ENCODE data around the gene FGF14.

FGF14 gene

GRCh38 chr13:102322211-102322610, 79.6 kb downstream of the FGF14 start:
- Histone ChIP-seq H2BK12ac (ENCODE audit: low read length) (no peak overlapping the region), H3K4me2 (ENCODE audit: low read length) (no peak overlapping the region), H2AK5ac (ENCODE audit: low read length) (no peak overlapping the region), H2BK120ac (ENCODE audit: insufficient read depth, low read length, poor library complexity) (no peak overlapping the region), H4K12ac (ENCODE audit: low read depth, low read length) (no peak overlapping the region), H2BK5ac (ENCODE audit: low read depth, low read length, poor library complexity) (no peak overlapping the region), H3K9me3 (ENCODE audit: insufficient read depth, low read depth, low read length) (peaks cover 2% of the 10 kb centered on the region), H2AFZ (ENCODE audit: insufficient read depth, low read length, poor library complexity) (no peak overlapping the region), H3K27ac (ENCODE audit: low read depth, low read length) (no peak overlapping the region), H4K91ac (ENCODE audit: low read depth, low read length) (no peak overlapping the region), H3K79me1 (ENCODE audit: low read length) (no peaks in the 10 kb centered on the region), H3K4me1 (ENCODE audit: control insufficient read depth in 1 of 2, insufficient read depth in 2 of 2, low read length in 2 of 2) (no peaks in the 10 kb centered on the region), H4K8ac (ENCODE audit: low read depth, low read length) (no peak overlapping the region), H3K27me3 (ENCODE audit: insufficient read depth, low read length) (no peaks in the 10 kb centered on the region), H3K23ac (ENCODE audit: low read length) (no peak overlapping the region), H3K79me2 (ENCODE audit: control insufficient read depth, insufficient read depth, low read length, poor library complexity) (no peaks in the 10 kb centered on the region), H3K18ac (ENCODE audit: low read length) (no peak overlapping the region), H3K4ac (ENCODE audit: low read depth, low read length) (no peak overlapping the region), H3K9ac (ENCODE audit: low read length) (no peak overlapping the region), H3K4me3 (ENCODE audit: low read depth, low read length) (no peak overlapping the region), H3K14ac (ENCODE audit: low read length) (no peak overlapping the region), H3K36me3 (ENCODE audit: control insufficient read depth in 1 of 2, insufficient read depth in 2 of 2, low read length in 2 of 2) (no peaks in the 10 kb centered on the region)
- WGBS (ENCODE audit: extremely low coverage, insufficient coverage, insufficient read length), result no CpG with 5 or more reads among the region's 3 CpGs
- no peak for DNase-seq

GRCh38 chr13:102318233-102318632, 83.6 kb downstream of the FGF14 start:
- H2BK12ac ChIP-seq (ENCODE audit: low read length), result no peak overlapping the region
- H2AK5ac ChIP-seq (ENCODE audit: low read length), result no peak overlapping the region
- no peak overlapping the region for H2BK5ac ChIP-seq (ENCODE audit: low read depth, low read length, poor library complexity)
- H3K4me2 ChIP-seq (ENCODE audit: low read length), result no peak overlapping the region
- no peak overlapping the region for H3K9ac ChIP-seq (ENCODE audit: low read length)
- H3K14ac ChIP-seq (ENCODE audit: low read length), result no peak overlapping the region
- H3K23ac ChIP-seq (ENCODE audit: low read length), result no peak overlapping the region
- WGBS (ENCODE audit: extremely low coverage, insufficient coverage, insufficient read length), result no CpG with 5 or more reads among the region's 5 CpGs
- H3K4me1 ChIP-seq (ENCODE audit: control insufficient read depth in 1 of 2, insufficient read depth in 2 of 2, low read length in 2 of 2), result no peaks in the 10 kb centered on the region
- no peak overlapping the region for H3K18ac ChIP-seq (ENCODE audit: low read length)
- no peak overlapping the region for H3K4ac ChIP-seq (ENCODE audit: low read depth, low read length)
- H3K27ac ChIP-seq (ENCODE audit: low read depth, low read length), result no peak overlapping the region
- no peak overlapping the region for H4K12ac ChIP-seq (ENCODE audit: low read depth, low read length)
- no peaks in the 10 kb centered on the region for H3K79me1 ChIP-seq (ENCODE audit: low read length)
- H3K36me3 ChIP-seq (ENCODE audit: control insufficient read depth in 1 of 2, insufficient read depth in 2 of 2, low read length in 2 of 2), result no peaks in the 10 kb centered on the region
- DNase-seq, result no peak
- H3K9me3 ChIP-seq (ENCODE audit: insufficient read depth, low read depth, low read length), result peaks cover 2% of the 10 kb centered on the region
- H3K27me3 ChIP-seq (ENCODE audit: insufficient read depth, low read length), result no peaks in the 10 kb centered on the region
- H2BK120ac ChIP-seq (ENCODE audit: insufficient read depth, low read length, poor library complexity), result no peak overlapping the region
- no peak overlapping the region for H2AFZ ChIP-seq (ENCODE audit: insufficient read depth, low read length, poor library complexity)
- H4K8ac ChIP-seq (ENCODE audit: low read depth, low read length), result no peak overlapping the region
- H3K4me3 ChIP-seq (ENCODE audit: low read depth, low read length), result no peak overlapping the region
- H4K91ac ChIP-seq (ENCODE audit: low read depth, low read length), result no peak overlapping the region
- no peaks in the 10 kb centered on the region for H3K79me2 ChIP-seq (ENCODE audit: control insufficient read depth, insufficient read depth, low read length, poor library complexity)

DNA sequence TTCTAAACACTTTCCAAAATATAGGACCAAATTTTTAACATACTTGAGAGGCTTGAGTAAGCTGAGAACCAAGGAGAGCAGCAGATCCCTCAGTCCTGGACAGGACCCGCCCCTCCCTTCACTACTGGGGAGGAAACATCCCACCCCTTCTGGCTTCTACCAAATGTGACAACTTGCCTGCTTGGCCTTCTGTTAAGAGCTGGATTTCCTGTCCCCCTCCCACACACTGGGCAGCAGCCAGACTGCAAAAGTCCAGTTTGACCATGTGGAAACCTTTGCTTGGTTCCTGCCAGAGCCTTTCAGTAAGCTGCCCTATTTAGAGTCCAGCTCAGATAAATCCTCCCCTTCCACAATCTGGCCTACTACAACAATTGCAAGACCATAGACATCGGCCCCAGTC, 84.3 kb downstream of the FGF14 start:
- Histone ChIP-seq H3K4ac (ENCODE audit: low read depth, low read length) (no peak overlapping the region), H3K4me2 (ENCODE audit: low read length) (no peak overlapping the region), H3K9ac (ENCODE audit: low read length) (no peak overlapping the region), H3K27ac (ENCODE audit: low read depth, low read length) (no peak overlapping the region), H2AK5ac (ENCODE audit: low read length) (no peak overlapping the region), H3K4me1 (ENCODE audit: control insufficient read depth in 1 of 2, insufficient read depth in 2 of 2, low read length in 2 of 2) (no peaks in the 10 kb centered on the region), H2AFZ (ENCODE audit: insufficient read depth, low read length, poor library complexity) (no peak overlapping the region), H4K12ac (ENCODE audit: low read depth, low read length) (no peak overlapping the region), H2BK5ac (ENCODE audit: low read depth, low read length, poor library complexity) (no peak overlapping the region), H3K27me3 (ENCODE audit: insufficient read depth, low read length) (no peaks in the 10 kb centered on the region), H3K23ac (ENCODE audit: low read length) (no peak overlapping the region), H4K91ac (ENCODE audit: low read depth, low read length) (no peak overlapping the region), H3K36me3 (ENCODE audit: control insufficient read depth in 1 of 2, insufficient read depth in 2 of 2, low read length in 2 of 2) (no peaks in the 10 kb centered on the region), H3K9me3 (ENCODE audit: insufficient read depth, low read depth, low read length) (peaks cover 2% of the 10 kb centered on the region), H4K8ac (ENCODE audit: low read depth, low read length) (no peak overlapping the region), H3K79me1 (ENCODE audit: low read length) (no peaks in the 10 kb centered on the region), H3K18ac (ENCODE audit: low read length) (no peak overlapping the region), H3K14ac (ENCODE audit: low read length) (no peak overlapping the region), H2BK12ac (ENCODE audit: low read length) (no peak overlapping the region), H3K79me2 (ENCODE audit: control insufficient read depth, insufficient read depth, low read length, poor library complexity) (no peaks in the 10 kb centered on the region), H3K4me3 (ENCODE audit: low read depth, low read length) (no peak overlapping the region), H2BK120ac (ENCODE audit: insufficient read depth, low read length, poor library complexity) (no peak overlapping the region)
- no peak for DNase-seq
- no CpG with 5 or more reads among the region's 2 CpGs for WGBS (ENCODE audit: extremely low coverage, insufficient coverage, insufficient read length)

DNA sequence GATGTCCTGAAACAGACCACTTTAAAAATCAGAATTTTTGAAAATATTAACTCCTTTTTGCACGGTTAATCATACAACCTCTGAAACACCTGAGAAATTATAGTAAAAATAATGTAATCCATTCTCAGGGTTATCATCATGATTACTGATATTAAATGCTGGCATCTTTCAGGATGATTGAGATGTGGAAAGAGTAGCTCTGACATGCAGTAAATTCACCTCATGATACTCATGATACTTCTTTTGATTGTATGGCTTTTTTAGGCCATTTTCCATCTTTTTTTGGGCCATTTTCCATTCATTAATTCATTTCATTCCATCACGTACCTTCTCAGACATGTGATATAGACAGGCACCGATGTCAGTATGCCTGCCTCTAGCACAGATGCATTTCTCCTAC, 85.1 kb downstream of the FGF14 start:
- no peak overlapping the region for H3K4me3 ChIP-seq (ENCODE audit: low read depth, low read length)
- no peak overlapping the region for H3K4me2 ChIP-seq (ENCODE audit: low read length)
- H3K14ac ChIP-seq (ENCODE audit: low read length), result no peak overlapping the region
- H3K79me1 ChIP-seq (ENCODE audit: low read length), result no peaks in the 10 kb centered on the region
- H2BK120ac ChIP-seq (ENCODE audit: insufficient read depth, low read length, poor library complexity), result no peak overlapping the region
- H3K9ac ChIP-seq (ENCODE audit: low read length), result no peak overlapping the region
- no peaks in the 10 kb centered on the region for H3K27me3 ChIP-seq (ENCODE audit: insufficient read depth, low read length)
- H4K8ac ChIP-seq (ENCODE audit: low read depth, low read length), result no peak overlapping the region
- H3K27ac ChIP-seq (ENCODE audit: low read depth, low read length), result no peak overlapping the region
- no peak overlapping the region for H2AFZ ChIP-seq (ENCODE audit: insufficient read depth, low read length, poor library complexity)
- H2AK5ac ChIP-seq (ENCODE audit: low read length), result no peak overlapping the region
- no peaks in the 10 kb centered on the region for H3K36me3 ChIP-seq (ENCODE audit: control insufficient read depth in 1 of 2, insufficient read depth in 2 of 2, low read length in 2 of 2)
- H3K9me3 ChIP-seq (ENCODE audit: insufficient read depth, low read depth, low read length), result peaks cover 2% of the 10 kb centered on the region
- H3K79me2 ChIP-seq (ENCODE audit: control insufficient read depth, insufficient read depth, low read length, poor library complexity), result no peaks in the 10 kb centered on the region
- no peak overlapping the region for H3K18ac ChIP-seq (ENCODE audit: low read length)
- H4K12ac ChIP-seq (ENCODE audit: low read depth, low read length), result no peak overlapping the region
- H2BK5ac ChIP-seq (ENCODE audit: low read depth, low read length, poor library complexity), result no peak overlapping the region
- no peak overlapping the region for H2BK12ac ChIP-seq (ENCODE audit: low read length)
- no peak overlapping the region for H4K91ac ChIP-seq (ENCODE audit: low read depth, low read length)
- no peak overlapping the region for H3K23ac ChIP-seq (ENCODE audit: low read length)
- no peak overlapping the region for H3K4ac ChIP-seq (ENCODE audit: low read depth, low read length)
- H3K4me1 ChIP-seq (ENCODE audit: control insufficient read depth in 1 of 2, insufficient read depth in 2 of 2, low read length in 2 of 2), result no peaks in the 10 kb centered on the region
- no CpG with 5 or more reads among the region's 3 CpGs for WGBS (ENCODE audit: extremely low coverage, insufficient coverage, insufficient read length)
- no peak for DNase-seq
